DMS153 treated with DMSO at 0.1 percent for 48 hours (cell line): Measurements from ENCODE around the gene SLC39A2.
"Not testable (repeated sequence)": the region's sequence is repeated elsewhere in the genome, so short reads cannot be mapped to it uniquely, and the experiment has no call there.

Source experiments
- DNase-seq: peaks from one replicate; lab custom pipeline; 2025; ENCODE audit not compliant: unreplicated experiment; lab: John Stamatoyannopoulos, UW

SLC39A2 gene, protein sequence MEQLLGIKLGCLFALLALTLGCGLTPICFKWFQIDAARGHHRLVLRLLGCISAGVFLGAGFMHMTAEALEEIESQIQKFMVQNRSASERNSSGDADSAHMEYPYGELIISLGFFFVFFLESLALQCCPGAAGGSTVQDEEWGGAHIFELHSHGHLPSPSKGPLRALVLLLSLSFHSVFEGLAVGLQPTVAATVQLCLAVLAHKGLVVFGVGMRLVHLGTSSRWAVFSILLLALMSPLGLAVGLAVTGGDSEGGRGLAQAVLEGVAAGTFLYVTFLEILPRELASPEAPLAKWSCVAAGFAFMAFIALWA

DNA sequence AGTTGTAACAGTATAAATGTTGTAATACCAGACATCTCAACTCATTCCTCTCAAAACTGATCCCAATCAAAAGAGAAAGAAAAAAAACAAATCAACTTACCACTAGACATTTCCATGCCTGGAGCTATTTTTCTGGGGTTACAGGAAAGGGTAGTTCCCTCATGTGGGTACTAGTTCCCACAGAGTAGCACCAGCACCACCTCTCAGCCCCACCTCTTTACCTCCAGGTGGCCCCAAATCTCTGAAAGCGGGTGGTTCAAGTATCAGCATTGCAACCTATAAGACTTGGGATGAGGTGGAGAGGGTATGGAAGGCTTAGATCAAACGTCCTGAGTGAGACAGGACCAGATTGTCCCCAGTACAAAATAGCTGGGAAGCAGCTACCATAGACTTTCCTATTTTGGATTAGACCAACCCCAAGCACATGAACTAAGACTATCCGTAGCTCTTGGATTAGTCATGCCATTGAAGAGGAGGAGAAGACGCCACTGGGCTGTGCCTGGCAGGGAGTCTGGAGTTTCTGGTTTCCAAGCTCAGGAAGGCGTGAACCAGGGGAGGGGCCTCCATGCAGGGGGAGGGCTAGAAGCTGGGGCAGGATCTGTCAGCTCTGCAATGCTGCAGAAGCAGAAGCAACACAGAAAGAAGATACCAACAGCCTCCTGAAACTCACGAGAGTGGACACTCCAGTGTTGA, at the start of gene SLC39A2:
TSS of gene SLC39A2 (plus strand) at position 620 of the 693 bp plus-strand sequence. CDS start 154 bp downstream, outside the sequence.
- DNase-seq: no peak

DNA sequence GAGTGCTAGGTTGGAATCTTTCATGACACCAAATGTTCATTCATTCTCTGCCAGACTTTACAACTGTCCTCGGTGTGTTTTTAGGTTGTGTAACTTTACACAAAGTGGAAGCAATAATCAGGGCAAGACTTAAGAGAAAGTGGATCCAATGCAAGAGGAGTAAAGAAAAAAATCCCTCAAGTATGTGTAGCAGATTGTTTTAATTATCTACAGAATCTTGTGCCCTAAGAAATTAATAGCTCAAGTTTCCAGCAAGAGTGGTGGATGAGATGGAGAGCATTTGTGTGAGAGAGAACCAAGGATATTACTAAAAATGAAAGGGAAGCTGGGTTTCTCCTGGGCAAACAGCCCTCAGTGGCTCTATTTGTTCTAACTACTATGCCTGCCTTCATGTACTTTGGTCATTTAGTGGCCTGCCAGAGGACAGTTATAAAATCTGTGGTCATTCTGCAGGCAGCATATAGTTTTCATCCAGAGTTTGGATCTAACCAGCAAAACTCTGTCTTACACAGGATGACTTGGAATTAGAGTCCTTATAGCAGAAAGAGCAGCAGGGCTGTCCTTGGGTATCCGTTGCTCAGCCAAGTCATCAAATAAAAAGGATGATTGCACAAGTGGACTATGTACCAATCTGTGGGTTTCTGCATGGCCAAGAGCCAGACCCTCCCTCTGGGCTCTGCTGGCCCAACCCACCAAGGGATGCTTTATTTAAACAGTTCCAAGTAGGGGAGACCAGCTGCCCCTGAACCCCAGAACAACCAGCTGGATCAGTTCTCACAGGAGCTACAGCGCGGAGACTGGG, 44.2 kb upstream of the SLC39A2 start, which contains the start of gene RNASE2:
TSS of gene RNASE2 (plus strand) at position 752 of the 802 bp plus-strand sequence. CDS start 285 bp downstream, outside the sequence.
- DNase-seq: not testable (repeated sequence)

DNA sequence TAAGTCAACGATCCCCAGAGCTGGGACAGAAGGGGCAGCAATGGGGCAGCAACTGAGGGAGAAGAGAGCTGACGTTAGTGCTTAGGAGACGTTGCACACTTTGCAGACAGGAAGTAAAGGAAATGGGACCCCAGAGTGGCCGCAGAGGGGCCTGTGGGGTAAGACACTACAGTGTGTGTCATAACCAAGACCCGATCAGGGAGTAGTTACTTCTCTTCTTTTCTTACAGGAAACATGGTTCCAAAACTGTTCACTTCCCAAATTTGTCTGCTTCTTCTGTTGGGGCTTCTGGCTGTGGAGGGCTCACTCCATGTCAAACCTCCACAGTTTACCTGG, 43.6 kb upstream of the SLC39A2 start:
- DNase-seq: not testable (repeated sequence)

DNA sequence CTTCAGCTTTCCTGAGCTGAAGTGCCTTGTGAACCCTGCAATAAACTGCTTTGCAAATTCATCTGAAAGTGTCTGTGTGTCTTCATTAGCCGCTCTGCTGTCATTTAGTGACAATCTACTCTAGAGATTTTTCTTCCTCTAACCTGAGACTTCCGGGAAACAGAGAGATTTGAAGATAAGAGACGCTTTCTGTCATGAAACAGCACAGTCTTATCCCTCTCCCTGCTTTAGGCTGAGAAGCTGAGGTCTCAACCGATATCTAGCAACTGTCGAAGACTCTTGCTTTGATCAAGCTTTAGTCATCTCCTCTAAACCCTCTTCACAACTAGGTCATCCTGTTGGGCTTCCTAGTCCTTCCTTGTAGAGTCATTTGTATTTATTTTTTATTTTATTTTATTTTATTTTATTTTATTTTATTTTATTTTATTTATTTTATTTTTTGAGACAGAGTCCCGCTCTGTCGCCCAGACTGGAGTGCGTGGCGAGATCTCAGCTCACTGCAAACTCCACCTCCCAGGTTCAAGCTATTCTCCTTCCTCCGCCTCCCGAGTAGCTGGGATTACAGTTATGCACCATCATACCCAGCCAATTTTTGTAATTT, 42.6 kb upstream of the SLC39A2 start:
- no peak for DNase-seq

DNA sequence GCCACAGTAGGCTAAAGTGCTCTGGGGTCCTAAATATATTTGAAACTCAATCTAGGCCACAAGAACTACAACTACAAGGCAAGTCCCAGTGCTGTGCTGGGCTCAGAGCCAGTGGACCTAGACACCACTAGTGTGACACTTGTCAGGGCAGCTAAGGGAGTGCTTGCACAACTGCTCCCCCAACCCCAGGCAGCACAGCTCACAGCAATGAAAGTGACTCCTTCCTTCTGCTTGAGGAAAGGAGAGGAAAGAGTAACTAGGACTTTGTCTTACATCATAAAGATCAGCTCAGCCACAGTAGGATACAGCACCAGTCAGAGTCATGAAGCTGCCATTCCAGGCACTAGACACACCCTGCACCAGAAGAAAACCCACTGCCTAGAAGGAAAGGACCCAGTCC, 40.1 kb upstream of the SLC39A2 start:
- DNase-seq: not testable (repeated sequence)

DNA sequence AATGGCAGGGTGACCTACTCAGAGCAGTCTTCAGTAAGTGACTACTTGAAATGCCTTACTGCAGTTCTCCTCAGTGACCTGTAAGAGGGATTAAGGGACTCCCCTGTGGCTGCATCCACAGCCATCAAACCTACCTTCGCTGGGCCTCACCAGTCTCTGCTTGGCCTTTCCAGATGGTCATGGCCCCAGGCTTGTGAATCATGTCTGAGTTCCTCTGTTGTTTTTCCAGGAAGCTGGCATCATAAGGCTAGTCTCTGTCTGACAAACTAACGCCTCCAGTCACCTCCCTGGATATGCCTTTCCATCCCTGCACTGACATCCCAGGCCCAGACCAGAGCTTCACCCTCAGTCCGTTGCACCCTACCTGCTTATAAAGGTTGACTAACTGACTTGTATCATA, 29.8 kb upstream of the SLC39A2 start:
- no peak for DNase-seq

DNA sequence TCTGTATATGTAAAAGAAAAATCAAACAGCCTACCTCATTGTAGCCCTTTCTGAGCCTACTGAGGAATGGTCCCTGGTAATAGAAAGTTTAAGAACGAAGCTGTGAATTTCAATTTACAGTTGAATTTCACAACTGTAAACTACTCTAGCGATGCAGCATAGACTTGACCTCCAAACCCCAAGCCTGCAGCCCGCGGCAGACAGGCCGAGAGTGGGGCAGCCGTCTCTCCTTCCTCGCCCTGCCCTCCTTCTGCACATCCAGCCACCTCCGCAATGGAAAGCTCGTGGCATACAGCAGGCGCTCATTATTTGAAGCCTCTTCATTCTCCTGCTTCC, 28.5 kb upstream of the SLC39A2 start:
- DNase-seq: no peak

DNA sequence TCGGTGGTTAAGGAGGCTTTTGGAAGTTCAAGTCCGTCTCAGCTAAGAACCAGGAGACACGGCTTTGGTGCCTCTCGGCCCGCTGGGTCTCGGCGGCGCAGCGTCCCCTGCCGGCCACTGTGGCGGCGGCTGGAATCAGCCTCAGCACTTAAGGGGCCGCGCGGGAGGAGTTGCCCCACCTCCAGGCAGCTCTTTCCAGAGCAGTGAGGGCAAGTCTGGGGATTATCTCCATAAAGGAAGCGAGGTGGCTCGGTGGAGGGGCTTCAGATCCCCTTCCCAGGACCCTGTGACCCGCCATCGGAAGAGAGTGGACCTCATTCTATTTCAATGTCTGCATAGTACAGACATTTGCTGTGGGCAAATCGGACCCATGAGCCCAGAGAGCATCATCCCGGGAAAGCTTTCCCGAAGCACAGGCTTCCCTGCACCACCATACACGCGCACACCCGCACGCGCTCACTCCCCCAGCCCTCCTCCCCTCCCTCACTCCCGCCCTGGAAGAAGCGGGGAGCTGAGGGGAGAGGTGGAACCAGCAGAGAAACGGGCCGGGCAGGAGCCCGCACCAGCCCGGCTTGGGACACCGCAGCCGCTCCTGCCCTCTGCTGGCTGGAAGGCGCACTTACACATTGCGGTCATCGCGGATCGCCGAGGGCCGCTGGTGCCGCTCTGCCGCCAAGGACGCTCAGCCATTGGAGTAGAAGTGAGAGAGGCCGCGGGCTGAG, 27.9 kb upstream of the SLC39A2 start:
- peak; percentile 60 for DNase-seq

DNA sequence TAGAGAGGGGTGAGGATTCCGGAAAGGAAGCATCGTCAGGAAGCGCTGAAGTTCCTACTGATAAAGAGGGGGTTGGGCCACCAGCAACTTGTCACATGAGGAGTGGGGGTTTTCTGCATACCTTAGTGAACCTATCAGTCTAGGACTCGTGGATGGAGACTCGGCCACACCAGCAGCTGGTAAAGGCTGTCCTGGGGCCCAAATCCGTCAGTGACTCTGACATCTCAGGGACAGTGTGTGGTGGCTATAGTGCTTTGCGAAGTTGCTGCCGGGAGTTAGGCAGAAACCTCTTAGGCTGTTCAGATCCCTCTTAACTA, 27.4 kb upstream of the SLC39A2 start:
- DNase-seq: no peak

DNA sequence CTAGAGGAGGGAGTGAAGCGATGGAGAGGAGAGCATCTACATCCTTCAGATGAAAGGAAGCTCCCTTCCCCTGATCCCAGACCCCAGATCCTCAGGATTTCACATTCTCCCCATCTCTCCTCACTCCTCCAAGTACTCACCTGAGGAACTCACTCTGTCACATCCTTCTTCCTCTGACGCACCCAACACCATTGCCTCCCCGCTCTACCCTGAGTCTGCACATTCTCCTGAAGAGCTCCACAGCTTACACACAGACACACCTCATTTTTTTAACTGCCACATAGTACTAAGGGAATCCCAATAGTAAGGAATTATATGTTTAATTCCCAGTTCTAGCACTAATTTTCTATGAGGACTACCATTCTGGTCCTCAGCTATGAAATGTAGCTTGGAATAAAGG, 25.6 kb upstream of the SLC39A2 start:
- DNase-seq: no peak

DNA sequence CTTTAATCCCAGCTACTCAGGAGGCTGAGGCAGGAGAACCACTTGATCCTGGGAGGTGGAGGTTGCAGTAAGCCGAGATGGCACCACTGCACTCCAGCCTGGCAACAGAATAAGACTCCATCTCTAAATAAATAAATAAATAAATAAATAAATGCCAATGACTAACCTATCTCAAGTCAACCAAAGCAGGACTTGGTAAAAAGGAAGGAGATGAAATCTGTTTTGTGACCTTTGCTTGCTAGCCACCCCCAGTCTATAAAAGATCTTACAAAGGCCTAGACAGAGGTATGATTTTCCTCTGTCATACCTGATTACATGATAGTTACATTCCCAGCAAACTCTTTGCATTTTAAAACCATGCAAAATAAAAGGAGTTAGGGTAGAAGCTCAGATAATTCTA, 22.8 kb upstream of the SLC39A2 start:
- no peak for DNase-seq

DNA sequence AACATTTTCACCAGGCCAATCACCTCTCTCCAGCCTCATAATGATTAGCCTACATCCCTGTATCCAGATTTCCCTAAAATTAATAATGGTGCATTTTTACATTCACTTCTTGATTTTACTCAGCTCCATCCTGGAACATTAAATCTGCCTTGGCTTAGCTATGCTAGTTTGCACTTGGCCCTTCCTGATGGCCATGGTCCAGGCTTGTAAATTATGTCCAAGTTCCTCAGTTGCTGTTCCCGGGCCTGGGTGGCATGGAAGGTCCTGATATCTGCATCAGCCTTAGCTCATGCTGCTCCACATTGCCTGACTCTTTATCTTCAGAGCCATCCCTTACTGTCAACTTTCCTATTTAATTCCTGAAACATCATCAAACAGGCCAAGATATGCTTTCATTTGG, 20.4 kb upstream of the SLC39A2 start:
- no peak for DNase-seq

DNA sequence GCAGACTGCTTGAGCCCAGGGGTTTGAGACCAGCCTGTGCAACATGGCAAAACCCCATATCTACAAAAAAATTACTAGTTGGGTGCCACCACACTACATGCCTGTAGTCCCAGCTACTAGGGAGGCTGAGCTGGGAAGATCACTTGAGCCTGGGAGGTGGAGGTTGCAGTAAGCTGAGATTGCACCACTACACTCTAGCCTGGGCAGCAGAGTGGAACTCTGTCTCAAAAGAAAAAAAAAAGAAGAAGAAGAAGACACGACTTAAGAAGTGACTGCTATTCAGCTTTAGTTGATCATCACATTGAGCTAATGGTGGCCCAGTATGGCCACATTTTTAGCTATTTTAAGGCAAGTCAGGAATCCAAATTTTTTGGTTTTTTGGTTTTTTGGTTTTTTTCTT, 18.2 kb upstream of the SLC39A2 start:
- DNase-seq: no peak

DNA sequence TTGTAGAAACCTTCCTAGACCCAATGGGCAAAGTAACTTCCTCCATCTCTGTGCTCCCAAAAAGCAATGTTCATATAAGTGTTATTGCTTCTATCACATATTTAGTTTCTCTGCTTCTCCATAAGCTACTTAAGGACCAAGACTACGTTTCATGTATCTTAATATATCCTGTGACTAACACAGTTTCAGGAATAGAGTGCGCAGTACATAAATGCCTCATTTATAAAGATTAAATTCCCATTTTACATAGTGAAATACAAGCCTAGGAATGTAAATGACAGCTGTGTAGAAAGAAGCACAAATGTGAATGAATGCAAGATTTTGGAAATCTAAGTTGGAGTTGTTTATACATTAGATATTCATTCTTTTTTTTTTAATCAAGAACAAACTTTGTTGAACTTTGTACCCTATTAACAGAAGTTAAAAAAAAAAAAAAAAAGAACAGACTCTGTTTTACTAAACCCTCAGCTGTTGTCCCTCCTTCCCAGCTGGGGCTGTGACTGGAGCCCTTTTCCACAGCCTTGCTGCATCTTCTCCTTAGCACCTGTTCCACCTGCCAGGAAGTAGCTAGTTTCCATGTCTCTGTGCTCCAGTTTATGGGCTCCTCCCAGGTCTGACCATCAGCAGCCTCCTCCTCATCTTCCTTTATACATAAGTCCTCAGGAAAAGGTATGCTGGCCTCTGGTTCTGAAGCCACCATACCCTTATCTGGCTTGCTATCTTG, 16.3 kb upstream of the SLC39A2 start:
- DNase-seq: no peak

DNA sequence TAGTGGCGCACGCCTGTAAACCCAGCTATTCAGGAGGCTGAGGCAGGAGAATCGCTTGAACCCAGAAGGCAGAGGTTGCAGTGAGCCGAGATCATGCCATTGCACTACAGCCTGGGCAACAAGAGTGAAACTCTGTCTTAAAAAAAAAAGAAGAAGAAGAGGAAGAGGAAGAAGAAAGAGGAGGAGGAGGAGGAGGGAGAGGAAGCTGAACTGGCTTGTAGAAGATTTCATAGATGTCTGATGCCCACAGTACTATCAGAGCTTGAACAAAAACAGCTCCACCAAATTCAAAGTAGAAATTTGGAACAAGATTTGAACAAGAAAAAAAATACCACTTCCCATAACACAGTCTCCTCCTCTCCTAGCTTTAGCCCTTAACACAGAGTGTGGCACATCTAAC, 13.4 kb upstream of the SLC39A2 start:
- DNase-seq: not testable (repeated sequence)

DNA sequence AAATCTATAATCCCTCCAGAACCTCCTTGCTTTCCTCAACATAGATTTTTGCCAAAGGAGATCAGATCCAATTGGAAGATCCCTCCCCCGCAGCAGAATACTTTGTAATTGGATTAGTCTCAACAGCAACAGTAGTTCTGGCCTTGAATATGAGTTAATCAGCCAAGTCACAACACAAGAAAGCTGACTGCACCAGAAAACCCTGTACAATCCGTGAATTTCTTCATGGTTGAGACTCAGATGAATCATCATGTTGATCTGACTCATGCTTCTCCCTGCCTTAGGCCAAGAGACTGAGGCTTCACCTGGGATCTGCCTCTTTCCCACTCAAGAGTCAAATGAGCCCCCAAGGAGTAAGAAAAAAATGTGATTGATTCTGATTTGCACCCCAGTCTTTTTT, 12.3 kb upstream of the SLC39A2 start:
- DNase-seq: no peak

DNA sequence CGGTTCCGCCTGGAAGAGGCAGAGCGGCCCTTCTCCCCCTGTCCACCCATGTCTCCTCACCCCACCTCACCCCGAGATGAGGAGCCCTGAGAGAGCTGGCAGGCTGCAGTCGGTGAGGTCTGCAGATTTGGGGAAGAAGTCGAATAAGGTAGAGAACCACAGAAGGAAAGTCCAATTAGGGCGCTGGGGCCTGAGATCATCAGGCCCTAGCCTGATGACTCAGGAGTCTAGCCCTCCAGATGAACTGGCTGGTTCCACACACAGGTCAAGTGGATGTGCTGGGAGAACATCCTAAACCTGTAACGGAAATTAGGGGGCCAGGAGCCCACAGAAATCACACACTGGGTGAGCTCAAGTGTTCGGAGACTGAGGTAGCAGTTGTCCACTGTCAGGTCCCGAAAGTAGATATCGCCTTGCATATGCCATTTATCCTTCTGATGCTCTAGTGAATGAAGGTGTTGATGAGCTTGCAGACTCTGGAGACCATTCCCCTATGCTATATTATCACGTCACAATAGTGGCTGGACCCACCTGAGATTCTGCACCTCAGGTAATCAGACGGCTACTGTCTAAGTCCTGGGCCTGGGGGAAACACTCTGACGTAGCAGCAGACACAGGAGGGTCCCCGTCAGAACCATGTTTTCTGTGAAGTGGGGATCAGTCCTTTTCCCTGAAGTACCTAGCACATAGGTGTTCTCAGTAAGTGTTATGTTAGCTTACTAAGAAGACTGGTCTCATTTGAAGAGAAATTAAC, 10.2 kb upstream of the SLC39A2 start:
- no peak for DNase-seq

DNA sequence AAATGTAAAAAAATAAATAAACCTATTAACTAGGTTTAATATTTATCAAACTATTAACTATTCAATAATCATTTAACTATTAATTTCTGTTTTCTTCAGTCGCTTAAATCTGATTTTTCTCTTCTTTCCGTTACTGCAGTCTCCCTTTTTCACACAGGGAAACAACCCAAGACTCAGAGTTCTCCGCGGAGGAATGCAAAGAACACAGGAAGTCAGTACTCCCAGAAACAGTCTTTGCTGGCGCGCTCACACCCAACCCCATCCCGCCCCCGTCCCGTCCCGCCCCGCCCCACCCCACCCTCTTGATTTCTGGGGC, 9.7 kb upstream of the SLC39A2 start:
- no peak for DNase-seq

DNA sequence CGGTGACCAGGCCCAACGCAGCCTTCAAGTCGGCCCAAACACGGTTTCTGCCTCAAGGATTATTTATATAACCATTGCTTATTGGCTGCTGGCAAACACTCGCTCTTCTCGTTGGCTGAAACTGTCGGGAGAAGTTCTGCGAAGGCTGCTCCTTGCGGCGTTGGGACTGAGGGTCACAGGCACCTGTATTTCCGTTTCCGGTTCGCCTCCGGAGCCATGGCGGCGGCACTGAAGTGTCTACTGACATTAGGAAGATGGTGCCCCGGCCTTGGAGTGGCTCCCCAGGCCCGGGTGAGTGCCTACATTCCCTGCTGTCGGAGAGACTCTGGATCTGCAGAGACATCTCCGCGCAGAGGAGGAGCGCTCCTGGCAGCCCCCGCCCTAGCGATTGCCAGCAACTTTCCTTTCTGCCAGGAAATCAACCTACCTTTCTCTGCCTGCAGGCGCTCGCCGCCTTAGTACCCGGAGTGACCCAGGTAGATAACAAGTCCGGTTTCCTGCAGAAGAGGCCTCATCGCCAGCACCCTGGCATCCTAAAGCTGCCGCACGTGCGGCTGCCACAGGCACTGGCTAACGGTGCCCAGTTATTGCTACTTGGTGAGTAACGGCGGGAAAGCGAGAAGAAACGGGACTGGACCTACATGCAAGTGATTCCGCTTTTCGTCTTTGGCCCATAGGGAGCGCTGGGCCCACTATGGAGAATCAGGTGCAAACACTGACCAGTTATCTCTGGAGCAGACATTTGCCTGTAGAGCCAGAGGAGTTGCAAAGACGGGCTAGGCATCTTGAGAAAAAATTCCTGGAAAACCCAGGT, 9.1 kb upstream of the SLC39A2 start, which contains the start of gene METTL17:
TSS of gene METTL17 (plus strand) at position 194 of the 814 bp plus-strand sequence. CDS start at position 217, 23 bp downstream.
- DNase-seq: peak; percentile 79
